Measurements from ENCODE around the gene AHRR. TPM values are rescaled to one million over a fixed set of nuclear protein-coding genes. Genes with fewer than 3 reads are reported as not detected.
A peak's percentile ranks its signal among the peaks of the same experiment; 100 is the strongest.

The AHRR gene
- total and polyA plus RNA-seq, 9 of the 15 experiments (the other 6 are each of a cell fraction or from before 2014, with no cell fraction given), result 0.06 to 1.6 (median 0.75) TPM; not detected in 1

DNA sequence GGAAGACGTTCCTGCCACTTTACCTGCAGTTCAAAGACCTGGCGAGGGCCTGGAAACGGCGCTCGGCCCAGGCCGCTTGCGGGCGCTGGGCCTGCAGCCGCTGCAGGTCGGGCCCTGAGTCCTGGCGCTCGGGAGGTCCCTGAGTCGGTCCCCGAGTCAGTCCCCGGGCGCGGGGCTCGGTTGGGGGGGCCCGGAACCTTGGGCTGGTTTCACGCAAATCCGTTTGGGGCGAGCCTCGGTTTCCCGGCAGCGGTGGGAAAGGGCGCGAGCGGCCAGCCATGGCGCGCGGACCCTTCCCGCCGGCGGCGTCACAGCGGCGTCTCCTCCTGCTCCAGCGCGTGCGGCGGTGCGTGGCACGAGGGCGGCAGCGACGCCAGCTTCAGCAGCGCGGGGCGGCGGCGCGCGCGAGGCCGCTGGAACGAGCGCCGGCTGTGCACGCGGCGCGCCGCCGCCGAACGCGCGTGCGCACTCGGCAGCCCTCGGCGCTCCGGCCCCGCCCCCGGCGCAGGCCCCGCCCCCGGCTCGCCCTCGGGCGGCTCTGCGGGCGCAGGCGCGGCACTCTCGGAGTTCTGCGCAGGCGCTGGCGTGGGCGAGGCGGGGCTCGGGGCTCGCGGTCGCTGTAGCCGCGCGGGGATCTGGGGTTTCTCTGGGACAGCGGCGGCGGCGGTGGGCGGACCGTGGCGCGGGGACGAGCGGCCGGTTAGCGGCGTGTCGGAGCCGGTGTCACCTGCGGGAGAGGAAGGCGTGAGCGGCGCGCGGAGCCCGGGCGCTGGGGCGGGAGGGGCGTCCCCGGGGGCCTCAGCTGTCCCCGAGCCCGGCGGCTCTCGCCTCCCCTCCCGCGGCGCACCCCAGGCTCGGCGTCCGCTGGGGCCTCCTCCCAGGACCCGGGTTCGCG is 151.4 kb downstream of the AHRR start (continued):
- TF ChIP-seq, protein P1, sequence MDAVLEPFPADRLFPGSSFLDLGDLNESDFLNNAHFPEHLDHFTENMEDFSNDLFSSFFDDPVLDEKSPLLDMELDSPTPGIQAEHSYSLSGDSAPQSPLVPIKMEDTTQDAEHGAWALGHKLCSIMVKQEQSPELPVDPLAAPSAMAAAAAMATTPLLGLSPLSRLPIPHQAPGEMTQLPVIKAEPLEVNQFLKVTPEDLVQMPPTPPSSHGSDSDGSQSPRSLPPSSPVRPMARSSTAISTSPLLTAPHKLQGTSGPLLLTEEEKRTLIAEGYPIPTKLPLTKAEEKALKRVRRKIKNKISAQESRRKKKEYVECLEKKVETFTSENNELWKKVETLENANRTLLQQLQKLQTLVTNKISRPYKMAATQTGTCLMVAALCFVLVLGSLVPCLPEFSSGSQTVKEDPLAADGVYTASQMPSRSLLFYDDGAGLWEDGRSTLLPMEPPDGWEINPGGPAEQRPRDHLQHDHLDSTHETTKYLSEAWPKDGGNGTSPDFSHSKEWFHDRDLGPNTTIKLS (IDR thresholded peaks at IDR 0.05; ENCODE audit: borderline replicate concordance, low read depth), result peak; percentile 58; the same call in 1 of the 2 replicates
- peak; percentile 45; the same call in 1 of the 2 replicates for TF ChIP-seq ZNF263 (CRISPR knock-in tag; IDR thresholded peaks at IDR 0.05; ENCODE audit: borderline replicate concordance)
- no peak for TF ChIP-seq TEAD2 (tag; IDR thresholded peaks at IDR 0.05)
- peak; percentile 79; the same call in 1 of the 2 replicates for TF ChIP-seq ZBTB17 (CRISPR knock-in tag; IDR thresholded peaks at IDR 0.05)
- TF ChIP-seq HDAC1 (IDR thresholded peaks at IDR 0.05), result no peak
- TF ChIP-seq, protein P2, sequence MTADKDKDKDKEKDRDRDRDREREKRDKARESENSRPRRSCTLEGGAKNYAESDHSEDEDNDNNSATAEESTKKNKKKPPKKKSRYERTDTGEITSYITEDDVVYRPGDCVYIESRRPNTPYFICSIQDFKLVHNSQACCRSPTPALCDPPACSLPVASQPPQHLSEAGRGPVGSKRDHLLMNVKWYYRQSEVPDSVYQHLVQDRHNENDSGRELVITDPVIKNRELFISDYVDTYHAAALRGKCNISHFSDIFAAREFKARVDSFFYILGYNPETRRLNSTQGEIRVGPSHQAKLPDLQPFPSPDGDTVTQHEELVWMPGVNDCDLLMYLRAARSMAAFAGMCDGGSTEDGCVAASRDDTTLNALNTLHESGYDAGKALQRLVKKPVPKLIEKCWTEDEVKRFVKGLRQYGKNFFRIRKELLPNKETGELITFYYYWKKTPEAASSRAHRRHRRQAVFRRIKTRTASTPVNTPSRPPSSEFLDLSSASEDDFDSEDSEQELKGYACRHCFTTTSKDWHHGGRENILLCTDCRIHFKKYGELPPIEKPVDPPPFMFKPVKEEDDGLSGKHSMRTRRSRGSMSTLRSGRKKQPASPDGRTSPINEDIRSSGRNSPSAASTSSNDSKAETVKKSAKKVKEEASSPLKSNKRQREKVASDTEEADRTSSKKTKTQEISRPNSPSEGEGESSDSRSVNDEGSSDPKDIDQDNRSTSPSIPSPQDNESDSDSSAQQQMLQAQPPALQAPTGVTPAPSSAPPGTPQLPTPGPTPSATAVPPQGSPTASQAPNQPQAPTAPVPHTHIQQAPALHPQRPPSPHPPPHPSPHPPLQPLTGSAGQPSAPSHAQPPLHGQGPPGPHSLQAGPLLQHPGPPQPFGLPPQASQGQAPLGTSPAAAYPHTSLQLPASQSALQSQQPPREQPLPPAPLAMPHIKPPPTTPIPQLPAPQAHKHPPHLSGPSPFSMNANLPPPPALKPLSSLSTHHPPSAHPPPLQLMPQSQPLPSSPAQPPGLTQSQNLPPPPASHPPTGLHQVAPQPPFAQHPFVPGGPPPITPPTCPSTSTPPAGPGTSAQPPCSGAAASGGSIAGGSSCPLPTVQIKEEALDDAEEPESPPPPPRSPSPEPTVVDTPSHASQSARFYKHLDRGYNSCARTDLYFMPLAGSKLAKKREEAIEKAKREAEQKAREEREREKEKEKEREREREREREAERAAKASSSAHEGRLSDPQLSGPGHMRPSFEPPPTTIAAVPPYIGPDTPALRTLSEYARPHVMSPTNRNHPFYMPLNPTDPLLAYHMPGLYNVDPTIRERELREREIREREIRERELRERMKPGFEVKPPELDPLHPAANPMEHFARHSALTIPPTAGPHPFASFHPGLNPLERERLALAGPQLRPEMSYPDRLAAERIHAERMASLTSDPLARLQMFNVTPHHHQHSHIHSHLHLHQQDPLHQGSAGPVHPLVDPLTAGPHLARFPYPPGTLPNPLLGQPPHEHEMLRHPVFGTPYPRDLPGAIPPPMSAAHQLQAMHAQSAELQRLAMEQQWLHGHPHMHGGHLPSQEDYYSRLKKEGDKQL (CRISPR knock-in tag; IDR thresholded peaks at IDR 0.05; ENCODE audit: borderline replicate concordance), result 0 out of 2 replicates have a peak, but pooled peaks have one; percentile 5
- no peak for TF ChIP-seq C11orf30 (IDR thresholded peaks at IDR 0.05; ENCODE audit: low read depth)
- peak; percentile 83 for TF ChIP-seq RBFOX2 (IDR thresholded peaks at IDR 0.05; ENCODE audit: low read depth, low read length)
- peak; percentile 51 for TF ChIP-seq TAF1 (IDR thresholded peaks at IDR 0.05; ENCODE audit: control insufficient read depth, extremely low read depth, insufficient read depth, low read length, severe bottlenecking)
- TF ChIP-seq MITF (IDR thresholded peaks at IDR 0.05), result no peak
- TF ChIP-seq YBX1 (IDR thresholded peaks at IDR 0.05), result no peak
- TF ChIP-seq, protein P3, sequence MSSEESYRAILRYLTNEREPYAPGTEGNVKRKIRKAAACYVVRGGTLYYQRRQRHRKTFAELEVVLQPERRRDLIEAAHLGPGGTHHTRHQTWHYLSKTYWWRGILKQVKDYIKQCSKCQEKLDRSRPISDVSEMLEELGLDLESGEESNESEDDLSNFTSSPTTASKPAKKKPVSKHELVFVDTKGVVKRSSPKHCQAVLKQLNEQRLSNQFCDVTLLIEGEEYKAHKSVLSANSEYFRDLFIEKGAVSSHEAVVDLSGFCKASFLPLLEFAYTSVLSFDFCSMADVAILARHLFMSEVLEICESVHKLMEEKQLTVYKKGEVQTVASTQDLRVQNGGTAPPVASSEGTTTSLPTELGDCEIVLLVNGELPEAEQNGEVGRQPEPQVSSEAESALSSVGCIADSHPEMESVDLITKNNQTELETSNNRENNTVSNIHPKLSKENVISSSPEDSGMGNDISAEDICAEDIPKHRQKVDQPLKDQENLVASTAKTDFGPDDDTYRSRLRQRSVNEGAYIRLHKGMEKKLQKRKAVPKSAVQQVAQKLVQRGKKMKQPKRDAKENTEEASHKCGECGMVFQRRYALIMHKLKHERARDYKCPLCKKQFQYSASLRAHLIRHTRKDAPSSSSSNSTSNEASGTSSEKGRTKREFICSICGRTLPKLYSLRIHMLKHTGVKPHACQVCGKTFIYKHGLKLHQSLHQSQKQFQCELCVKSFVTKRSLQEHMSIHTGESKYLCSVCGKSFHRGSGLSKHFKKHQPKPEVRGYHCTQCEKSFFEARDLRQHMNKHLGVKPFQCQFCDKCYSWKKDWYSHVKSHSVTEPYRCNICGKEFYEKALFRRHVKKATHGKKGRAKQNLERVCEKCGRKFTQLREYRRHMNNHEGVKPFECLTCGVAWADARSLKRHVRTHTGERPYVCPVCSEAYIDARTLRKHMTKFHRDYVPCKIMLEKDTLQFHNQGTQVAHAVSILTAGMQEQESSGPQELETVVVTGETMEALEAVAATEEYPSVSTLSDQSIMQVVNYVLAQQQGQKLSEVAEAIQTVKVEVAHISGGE (CRISPR knock-in tag; IDR thresholded peaks at IDR 0.05), result peak in 1 of 3 experiments; percentile 85; a peak in 2 of 6 replicates
